K562 (cell line): ENCODE measurements around the gene MBLAC2. TPM values are rescaled to one million over a fixed set of nuclear protein-coding genes. Genes with fewer than 3 reads are reported as not detected.

Source experiments
- CBFA2T3 ChIP-seq: fragments of 450-650 bp; IDR thresholded peaks from 2 replicates; pipeline ENCODE4 v1.6.1; 2017
- DIDO1 ChIP-seq: fragments of 450-650 bp; IDR thresholded peaks from 2 replicates; pipeline ENCODE4 v1.6.1; 2016; ENCODE audit warnings: low read depth, missing biosample characterization, missing genetic modification characterization
- FOSL1 ChIP-seq: fragments of 200-800 bp; sonication (Bioruptor generic); conservative IDR thresholded peaks from 2 replicates; pipeline ENCODE4 v1.6.1; 2016; ENCODE audit warnings: missing genetic modification characterization, missing compliant biosample characterization
- GATAD2A ChIP-seq: fragments of 450-650 bp; IDR thresholded peaks from 2 replicates; pipeline ENCODE4 v1.6.1; 2017
- ILK ChIP-seq: fragments of 450-650 bp; IDR thresholded peaks from 2 replicates; pipeline ENCODE4 v1.6.1; 2016; ENCODE audit warnings: missing genetic modification characterization, low read depth, mild to moderate bottlenecking, missing compliant biosample characterization, moderate library complexity, borderline replicate concordance
- JUN ChIP-seq, 2 experiments: sonication (generic) in 1 of 2; formaldehyde crosslinking in 1 of 2; IDR thresholded peaks; 2 replicates each; pipeline versions ENCODE4 v1.6.1 to v1.8.0; 2012 to 2022; ENCODE audit warnings: borderline replicate concordance in 2 of 2, mild to moderate bottlenecking in 2 of 2, improper control_type of control experiment in 1 of 2, low read depth in 1 of 2, low read length in 1 of 2, missing genetic modification reagents in 1 of 2
- MCM5 ChIP-seq: fragments of 450-650 bp; IDR thresholded peaks from 2 replicates; pipeline ENCODE4 v1.6.1; 2016; ENCODE audit warnings: low read depth
- RBFOX2 ChIP-seq: fragments of 200-400 bp; formaldehyde crosslinking; IDR thresholded peaks from 2 replicates; pipeline ENCODE4 v1.6.1; 2017; ENCODE audit warnings: low read depth, mild to moderate bottlenecking, low read length, moderate library complexity
- SP1 ChIP-seq: sonication (generic); formaldehyde crosslinking; IDR thresholded peaks from 2 replicates; pipeline ENCODE4 v1.8.1; 2022; ENCODE audit warnings: mild to moderate bottlenecking, missing genetic modification reagents
- SPI1 ChIP-seq: IDR thresholded peaks from 2 replicates; pipeline ENCODE4 v1.6.1; 2011; ENCODE audit warnings: low read depth, low read length, control low read depth, borderline replicate concordance
- ZBED1 ChIP-seq: IDR thresholded peaks from 2 replicates; pipeline ENCODE4 v1.6.1; 2014
- ZNF780A ChIP-seq: fragments of 250-450 bp; sonication (Bioruptor Pico); IDR thresholded peaks from 2 replicates; pipeline ENCODE4 v1.5.0; 2021; ENCODE audit warnings: mild to moderate bottlenecking
- polyA plus RNA-seq, 8 experiments: library from polyadenylated mRNA; depleted of rRNA in 4 of 8; stranded (reverse) in 5 of 8; unstranded in 3 of 8; fragments of >200 nt; fragmentation: Nextera tagmentation in 2 of 8; fragmentation: Illumina TruSeq in 1 of 8; extraction: Ambion mirVana in 2 of 8; extraction: Trizol in 1 of 8; gene quantifications; 2 replicates each; pipeline versions ENCODE4 v1.2.1 to v1.2.3, GENCODE V29; 2011 to 2014; ENCODE audit warnings: inconsistent platforms in 1 of 8, missing spikeins in 1 of 8
- total RNA-seq, 7 experiments: library from RNA; depleted of rRNA in 6 of 7; stranded (reverse); fragments of >200 nt in 6 of 7; fragmentation: Illumina TruSeq in 2 of 7; extraction: Trizol in 2 of 7; gene quantifications; 2 replicates each; pipeline versions ENCODE4 v1.2.1 to v1.2.3, GENCODE V29; 2011 to 2021; ENCODE audit warnings: low replicate concordance in 1 of 7
- TF ChIP-seq, protein P1 (sequence below): IDR thresholded peaks from 2 replicates; pipeline ENCODE4 v1.6.1; 2011; ENCODE audit warnings: borderline replicate concordance, low read depth, mild to moderate bottlenecking, moderate library complexity, low read length; ENCODE audit not compliant: insufficient read depth, poor library complexity, severe bottlenecking
- TF ChIP-seq, protein P2 (sequence below): fragments of 450-650 bp; formaldehyde crosslinking; IDR thresholded peaks from 2 replicates; pipeline ENCODE4 v1.4.0; 2020; ENCODE audit warnings: mild to moderate bottlenecking, mixed read lengths
- TF ChIP-seq, protein P3 (sequence below): sonication (generic); formaldehyde crosslinking; IDR thresholded peaks from 2 replicates; pipeline ENCODE4 v1.8.0; 2022; ENCODE audit warnings: mild to moderate bottlenecking, missing genetic modification reagents
- TF ChIP-seq, protein P4 (sequence below): sonication (generic); formaldehyde crosslinking; IDR thresholded peaks from 2 replicates; pipeline ENCODE4 v1.8.1; 2023; ENCODE audit warnings: mild to moderate bottlenecking, missing genetic modification reagents, moderate library complexity

MBLAC2 gene
- total and polyA plus RNA-seq, 9 of the 15 experiments (the other 6 are each of a cell fraction or from before 2014, with no cell fraction given), result 2.4 to 13.1 (median 10.3) TPM

DNA sequence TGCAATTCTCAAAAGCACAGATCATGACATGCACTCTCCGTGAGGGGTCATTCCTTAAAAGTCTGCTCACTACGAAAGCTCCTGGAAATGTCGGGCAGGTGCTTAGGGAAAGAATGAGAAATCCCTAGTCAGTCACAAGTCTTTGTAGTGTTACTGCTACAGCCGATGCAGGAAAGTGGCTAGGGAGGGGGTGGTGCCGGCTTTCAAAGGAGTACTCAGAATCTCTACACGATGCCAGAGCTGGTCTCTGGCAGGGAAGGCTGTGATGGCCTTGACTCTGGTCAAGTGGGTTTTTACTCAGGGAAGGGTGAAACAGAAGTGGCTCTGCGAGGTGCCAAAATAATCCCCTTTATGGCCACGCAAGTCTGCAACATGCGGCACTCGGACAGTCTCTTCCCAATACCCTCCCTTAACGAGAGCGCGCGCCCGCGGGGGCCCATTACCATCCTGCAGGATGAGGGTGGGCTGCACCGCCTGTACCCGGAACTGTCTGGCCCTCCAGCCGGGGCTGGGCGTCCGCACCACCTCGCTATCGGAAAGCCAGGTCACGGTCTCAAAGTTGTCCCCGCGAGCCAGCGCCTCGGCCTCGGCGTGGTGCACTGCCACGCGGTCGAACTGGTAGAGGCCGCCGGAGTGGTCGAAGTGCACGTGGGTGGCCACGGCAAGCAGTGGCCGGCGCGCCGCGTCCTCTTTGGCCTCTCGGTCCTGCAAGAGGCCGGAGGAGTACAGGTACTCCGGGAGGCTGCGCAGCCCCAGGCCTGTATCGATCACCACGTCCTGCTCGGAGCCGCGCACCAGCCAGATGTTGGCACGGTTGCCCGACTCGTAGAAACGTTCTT lies 956 bp downstream of the MBLAC2 start (continued):
- no peak for TF ChIP-seq RBFOX2
- no peak for TF ChIP-seq GATAD2A
- TF ChIP-seq, protein P1, sequence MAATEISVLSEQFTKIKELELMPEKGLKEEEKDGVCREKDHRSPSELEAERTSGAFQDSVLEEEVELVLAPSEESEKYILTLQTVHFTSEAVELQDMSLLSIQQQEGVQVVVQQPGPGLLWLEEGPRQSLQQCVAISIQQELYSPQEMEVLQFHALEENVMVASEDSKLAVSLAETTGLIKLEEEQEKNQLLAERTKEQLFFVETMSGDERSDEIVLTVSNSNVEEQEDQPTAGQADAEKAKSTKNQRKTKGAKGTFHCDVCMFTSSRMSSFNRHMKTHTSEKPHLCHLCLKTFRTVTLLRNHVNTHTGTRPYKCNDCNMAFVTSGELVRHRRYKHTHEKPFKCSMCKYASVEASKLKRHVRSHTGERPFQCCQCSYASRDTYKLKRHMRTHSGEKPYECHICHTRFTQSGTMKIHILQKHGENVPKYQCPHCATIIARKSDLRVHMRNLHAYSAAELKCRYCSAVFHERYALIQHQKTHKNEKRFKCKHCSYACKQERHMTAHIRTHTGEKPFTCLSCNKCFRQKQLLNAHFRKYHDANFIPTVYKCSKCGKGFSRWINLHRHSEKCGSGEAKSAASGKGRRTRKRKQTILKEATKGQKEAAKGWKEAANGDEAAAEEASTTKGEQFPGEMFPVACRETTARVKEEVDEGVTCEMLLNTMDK, result no peak
- TF ChIP-seq MCM5, result no peak
- TF ChIP-seq, protein P2, sequence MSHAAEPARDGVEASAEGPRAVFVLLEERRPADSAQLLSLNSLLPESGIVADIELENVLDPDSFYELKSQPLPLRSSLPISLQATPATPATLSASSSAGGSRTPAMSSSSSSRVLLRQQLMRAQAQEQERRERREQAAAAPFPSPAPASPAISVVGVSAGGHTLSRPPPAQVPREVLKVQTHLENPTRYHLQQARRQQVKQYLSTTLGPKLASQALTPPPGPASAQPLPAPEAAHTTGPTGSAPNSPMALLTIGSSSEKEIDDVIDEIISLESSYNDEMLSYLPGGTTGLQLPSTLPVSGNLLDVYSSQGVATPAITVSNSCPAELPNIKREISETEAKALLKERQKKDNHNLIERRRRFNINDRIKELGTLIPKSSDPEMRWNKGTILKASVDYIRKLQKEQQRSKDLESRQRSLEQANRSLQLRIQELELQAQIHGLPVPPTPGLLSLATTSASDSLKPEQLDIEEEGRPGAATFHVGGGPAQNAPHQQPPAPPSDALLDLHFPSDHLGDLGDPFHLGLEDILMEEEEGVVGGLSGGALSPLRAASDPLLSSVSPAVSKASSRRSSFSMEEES (CRISPR knock-in tag), result no peak; the same call in 1 of the 2 replicates
- no peak for TF ChIP-seq FOSL1
- no peak for TF ChIP-seq DIDO1 (tag)
- no peak for TF ChIP-seq ZNF780A (CRISPR knock-in tag)
- no peak for TF ChIP-seq ZBED1
- TF ChIP-seq CBFA2T3, result no peak
- no peak for TF ChIP-seq SPI1
- TF ChIP-seq, protein P3, sequence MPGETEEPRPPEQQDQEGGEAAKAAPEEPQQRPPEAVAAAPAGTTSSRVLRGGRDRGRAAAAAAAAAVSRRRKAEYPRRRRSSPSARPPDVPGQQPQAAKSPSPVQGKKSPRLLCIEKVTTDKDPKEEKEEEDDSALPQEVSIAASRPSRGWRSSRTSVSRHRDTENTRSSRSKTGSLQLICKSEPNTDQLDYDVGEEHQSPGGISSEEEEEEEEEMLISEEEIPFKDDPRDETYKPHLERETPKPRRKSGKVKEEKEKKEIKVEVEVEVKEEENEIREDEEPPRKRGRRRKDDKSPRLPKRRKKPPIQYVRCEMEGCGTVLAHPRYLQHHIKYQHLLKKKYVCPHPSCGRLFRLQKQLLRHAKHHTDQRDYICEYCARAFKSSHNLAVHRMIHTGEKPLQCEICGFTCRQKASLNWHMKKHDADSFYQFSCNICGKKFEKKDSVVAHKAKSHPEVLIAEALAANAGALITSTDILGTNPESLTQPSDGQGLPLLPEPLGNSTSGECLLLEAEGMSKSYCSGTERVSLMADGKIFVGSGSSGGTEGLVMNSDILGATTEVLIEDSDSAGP (CRISPR knock-in tag), result 0 out of 2 replicates have a peak, but pooled peaks have one; percentile 10
- no peak for TF ChIP-seq ILK (tag)
- TF ChIP-seq SP1 (CRISPR knock-in tag), result no peak
- TF ChIP-seq, protein P4, sequence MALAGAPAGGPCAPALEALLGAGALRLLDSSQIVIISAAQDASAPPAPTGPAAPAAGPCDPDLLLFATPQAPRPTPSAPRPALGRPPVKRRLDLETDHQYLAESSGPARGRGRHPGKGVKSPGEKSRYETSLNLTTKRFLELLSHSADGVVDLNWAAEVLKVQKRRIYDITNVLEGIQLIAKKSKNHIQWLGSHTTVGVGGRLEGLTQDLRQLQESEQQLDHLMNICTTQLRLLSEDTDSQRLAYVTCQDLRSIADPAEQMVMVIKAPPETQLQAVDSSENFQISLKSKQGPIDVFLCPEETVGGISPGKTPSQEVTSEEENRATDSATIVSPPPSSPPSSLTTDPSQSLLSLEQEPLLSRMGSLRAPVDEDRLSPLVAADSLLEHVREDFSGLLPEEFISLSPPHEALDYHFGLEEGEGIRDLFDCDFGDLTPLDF, result peak; percentile 65; the same call in 1 of the 2 replicates
- no peak for TF ChIP-seq JUN (IDR thresholded peaks at IDR 0.05; ENCODE audit: borderline replicate concordance, low read depth, low read length)
- TF ChIP-seq JUN (CRISPR knock-in tag; IDR thresholded peaks at IDR 0.05; ENCODE audit: borderline replicate concordance), result peak; percentile 84
